Renal cortex interstitium (tissue), 11 donors: Measurements from ENCODE around the gene RFXANK. TPM values are rescaled to one million over a fixed set of nuclear protein-coding genes. Genes with fewer than 3 reads are reported as not detected.
A peak's percentile ranks its signal among the peaks of the same experiment; 100 is the strongest.
"Not testable (repeated sequence)": the region's sequence is repeated elsewhere in the genome, so short reads cannot be mapped to it uniquely, and the experiment has no call there.

Source experiments
- DNase-seq, 11 donors: peaks; one replicate each; pipeline ENCODE4 v3.0.0-alpha.2; 2013; ENCODE audit warnings: low read depth in 9 of 11, low spot score in 4 of 11; ENCODE audit errors: extremely low read depth in 1 of 11
- polyA plus RNA-seq, 3 donors: library from polyadenylated mRNA; unstranded; fragments of 120-200 nt; gene quantifications; one replicate each; pipeline ENCODE4 v1.2.1, GENCODE V29; 2013; ENCODE audit not compliant: insufficient read length in 3 of 3

The RFXANK gene
- polyA plus RNA-seq, 3 donors = 59.5 to 85.3 (median 74.6) TPM

DNA sequence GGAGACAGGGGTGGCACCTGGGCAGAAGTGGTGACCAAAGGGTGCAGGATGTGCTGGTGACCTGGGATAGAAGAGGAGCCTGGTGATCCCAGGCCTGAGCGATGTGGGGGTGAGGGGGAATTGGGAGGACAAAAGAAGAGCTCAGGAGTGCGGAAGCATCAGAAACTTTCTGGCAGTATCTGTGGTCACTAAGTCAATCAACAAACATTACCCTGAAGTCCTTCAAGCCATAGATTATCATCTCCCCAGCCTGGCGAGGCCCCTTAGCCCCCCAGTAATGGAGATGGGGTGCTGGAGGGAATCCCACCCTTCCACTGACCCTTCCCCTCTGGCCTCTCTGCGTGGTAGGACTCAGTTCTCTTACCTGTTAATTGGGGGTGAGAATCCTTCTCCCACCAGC is 32.5 kb upstream of the RFXANK start:
- DNase-seq = no peak

GRCh38 chr19:19160461-19161035 is 31.5 kb upstream of the RFXANK start:
- no peak for DNase-seq

GRCh38 chr19:19162495-19162894 is 29.6 kb upstream of the RFXANK start:
- no peak for DNase-seq

DNA sequence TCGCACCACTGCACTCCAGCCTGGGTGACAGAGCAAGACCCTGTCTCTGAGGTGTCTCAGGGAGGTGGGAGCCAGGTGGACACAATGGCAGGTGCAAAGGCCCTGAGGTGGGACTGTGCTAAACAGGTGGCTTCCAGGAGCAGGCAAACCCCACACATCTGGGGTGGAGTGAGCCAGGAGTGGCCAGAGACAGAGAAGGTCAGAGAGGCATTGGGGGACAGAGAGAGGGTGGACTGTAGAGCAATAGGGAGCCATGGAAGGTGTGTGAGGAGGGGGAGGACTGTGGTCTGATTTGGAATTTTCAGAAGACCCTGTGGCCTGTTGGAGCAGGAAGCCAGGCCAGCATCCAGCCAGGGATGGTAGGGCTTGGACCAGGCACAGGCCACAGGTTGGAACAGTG is 26.7 kb upstream of the RFXANK start:
- DNase-seq = no peak

GRCh38 chr19:19167612-19168011 is 24.4 kb upstream of the RFXANK start:
- DNase-seq = no peak

DNA sequence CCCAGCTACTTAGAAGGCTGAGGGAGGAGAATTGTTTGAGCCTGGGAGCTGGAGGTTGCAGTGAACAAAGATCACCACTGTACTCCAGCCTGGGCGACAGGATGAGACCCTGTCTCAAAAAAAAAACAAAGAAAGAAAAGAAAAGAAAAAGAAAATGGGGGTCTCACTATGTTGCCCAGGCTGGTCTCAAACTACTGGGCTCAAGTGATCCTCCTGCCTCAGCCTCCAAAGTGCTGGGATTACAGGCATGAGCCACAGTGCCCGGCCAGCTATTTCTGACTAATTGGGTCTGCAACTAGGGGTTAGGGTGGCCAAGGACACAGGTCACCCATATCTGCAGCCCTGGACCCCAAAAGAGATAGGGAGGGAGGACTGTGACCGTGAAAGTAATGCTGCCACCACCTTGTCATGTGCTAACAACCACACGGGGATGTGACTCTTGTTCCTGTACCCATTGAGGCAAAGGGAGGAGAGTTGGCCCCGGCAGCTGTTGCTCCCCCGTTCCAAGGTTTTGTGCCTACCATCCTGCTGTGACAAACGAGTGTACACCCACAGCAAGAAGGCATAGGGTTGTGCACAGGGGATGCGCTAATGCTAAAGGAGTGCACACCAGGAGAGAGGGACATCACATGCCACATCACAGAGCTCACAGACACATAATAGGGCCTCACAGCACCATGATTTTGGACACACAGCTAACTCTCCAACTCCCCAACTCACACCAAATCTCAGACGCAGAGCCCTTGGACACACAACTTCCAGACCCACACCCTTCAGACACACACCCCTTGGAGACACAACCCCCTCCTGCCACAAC is 22.6 kb upstream of the RFXANK start:
- DNase-seq = no peak

GRCh38 chr19:19170053-19170872 is 21.8 kb upstream of the RFXANK start, which contains the start of gene MEF2B:
Gene MEF2B (minus strand): TSS chr19:19170263. CDS start chr19:19150735, 19,528 bp downstream.
- peak in 8 of 11 donors; percentile 39 to 70 (median 52) for DNase-seq

DNA sequence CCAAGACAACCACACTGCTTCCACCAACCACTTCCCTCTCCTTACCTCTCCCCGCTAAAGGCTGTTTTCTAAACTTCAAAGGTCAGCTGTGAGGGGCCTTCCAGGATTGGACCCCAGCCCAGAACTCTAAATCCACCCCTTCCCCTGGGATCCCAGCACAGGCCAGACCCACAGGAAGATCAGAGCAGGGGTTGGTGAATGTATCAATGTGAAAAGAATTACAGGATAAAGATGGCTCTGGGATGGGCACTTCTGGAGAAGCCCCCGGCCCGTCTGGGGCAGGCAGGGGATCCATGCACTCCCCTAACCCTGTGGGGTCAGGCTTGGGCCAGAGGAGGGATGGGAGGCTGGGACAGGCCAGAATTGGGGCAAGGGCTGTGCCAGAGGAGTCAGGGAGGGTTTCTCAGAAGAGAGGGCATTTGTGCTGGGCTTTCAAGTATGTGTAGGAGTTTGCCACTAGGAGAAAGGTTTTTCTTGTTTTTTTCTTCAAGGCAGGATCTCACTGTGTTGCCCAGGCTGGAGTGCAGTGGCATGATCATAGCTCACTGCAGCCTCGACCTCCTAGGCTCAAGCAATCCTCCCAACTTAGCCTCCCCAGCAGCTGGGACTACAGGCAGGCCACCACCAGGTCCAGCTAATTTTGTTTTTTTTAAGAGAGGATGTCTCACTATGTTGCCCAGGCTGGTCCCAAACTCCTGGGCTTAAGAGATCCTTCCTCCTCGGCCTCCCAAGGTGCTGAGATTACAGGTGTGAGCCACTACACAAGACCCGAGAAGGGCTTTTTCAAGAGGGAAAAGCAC is 21.0 kb upstream of the RFXANK start:
- no peak for DNase-seq

DNA sequence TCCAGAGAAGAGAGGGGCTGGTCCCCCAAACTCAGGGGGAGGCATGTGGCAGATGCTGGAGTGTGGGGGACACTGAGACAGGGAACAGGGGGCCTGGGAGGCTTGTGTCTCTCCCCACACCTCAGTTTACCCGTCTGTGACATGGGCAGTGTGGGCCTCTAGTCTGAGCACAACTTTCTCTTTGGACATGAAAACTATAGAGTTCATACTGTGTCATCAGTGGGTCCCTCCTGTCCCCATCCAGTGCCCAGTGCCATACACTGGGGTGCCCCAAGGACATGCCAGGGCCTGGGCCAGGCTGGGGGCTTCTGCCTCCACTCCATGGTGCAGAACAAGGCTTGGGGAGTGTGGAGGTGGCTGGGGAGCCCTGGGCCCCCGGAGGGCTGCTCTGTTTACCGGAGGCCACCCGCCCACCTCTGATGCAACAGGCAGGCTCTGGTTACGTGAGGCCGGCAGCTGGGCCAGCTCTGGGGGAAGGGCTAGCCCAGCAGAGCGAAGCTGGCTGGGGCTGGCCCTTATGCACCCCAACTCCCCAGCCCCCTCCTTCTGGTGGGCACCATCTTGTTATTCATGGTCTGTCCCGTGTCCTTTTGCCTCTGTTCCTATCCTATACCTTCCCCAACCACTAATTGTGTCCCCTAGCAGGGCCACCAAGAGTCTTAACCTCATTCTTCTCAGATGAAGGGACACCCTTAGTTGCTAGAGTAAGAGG is 20.1 kb upstream of the RFXANK start:
- DNase-seq = no peak

DNA sequence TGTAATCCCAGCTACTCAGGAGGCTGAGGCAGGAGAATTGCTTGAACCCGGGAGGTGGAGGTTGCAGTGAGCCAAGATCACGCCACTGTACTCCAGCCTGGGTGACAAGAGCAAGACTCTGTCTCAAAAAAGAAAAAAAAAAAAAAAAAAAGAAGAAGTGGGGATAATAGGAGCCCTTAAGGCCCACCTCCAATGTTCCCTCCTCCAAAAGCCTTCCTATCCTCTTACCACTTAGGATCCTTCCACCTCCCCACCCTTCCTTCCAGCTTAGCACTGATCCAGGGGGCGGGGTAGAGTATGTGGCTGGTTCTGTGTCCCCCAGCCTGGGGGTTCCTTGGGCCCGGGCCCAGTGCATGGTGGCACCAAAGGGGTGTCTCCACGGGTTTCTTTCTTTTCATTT is 18.8 kb upstream of the RFXANK start:
- DNase-seq = not testable (repeated sequence)

- DNase-seq = no peak
Measured at GRCh38 chr19:19176950-19177349, 15.1 kb upstream of the RFXANK start.

DNA sequence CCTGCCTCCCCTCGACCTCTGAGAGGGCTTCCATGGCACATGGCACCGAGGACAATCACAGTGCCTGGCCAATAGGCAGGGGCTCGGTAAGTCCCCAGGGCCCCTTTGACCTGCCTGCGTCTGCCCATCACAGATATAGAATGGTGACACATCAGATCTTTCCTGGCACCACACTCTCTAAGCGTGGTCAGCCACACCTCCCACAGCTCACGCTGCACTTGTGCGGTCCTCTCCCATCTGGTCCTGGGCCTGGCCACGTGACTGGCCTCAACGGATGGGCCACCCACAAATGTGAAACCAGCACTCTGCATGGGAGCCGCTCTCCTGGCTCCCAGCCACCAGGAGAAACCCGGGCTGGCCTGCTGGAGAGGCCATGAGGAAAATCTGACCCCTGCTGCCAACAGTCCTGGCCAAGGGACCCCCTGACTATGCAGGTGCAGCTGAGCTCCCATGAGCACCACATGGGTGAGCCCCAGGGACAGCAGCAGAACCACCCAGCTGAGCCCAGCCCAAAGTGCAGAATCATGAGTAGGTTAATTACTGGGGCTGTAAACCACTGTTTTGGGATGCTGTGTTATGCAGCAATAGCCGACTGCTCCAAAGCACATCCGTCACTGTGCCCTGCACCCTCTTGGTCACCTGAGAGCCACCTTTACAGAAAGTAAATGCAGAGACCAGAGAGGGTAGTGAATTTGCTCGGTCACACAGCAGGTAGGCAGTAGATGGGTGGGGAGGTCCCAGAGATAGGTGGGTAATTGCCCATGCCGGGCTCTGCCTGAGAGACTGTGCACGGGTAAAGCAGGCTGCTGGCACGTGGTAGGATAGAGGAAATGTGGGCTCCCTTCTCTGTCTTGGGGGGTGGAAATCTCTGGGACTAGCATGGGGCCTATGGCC is 12.3 kb upstream of the RFXANK start:
- DNase-seq = no peak

DNA sequence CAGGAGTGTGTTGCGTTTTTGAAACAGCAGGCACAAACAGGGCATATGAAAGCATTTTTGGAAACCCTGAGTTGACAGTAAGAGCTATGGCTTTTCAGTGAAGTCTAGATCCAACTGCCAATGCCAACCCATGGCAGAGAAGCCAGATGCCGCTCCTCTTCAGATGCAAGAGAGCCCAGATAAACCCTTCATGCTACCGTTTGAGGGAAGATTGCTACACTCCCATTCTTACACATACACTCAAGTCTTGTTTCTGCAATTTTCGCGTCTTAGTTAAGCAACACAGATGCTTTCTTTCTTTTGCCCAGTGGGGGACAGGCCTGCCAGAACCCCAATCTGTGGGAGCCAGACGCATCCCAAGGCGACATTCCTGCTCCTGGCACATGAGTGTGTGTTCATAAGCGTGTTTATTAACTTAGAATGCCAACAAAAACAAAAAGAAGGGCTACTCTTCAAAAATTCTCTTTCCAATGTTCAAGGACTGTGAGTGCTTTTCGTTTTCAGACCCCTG is 10.5 kb upstream of the RFXANK start:
- DNase-seq = no peak

DNA sequence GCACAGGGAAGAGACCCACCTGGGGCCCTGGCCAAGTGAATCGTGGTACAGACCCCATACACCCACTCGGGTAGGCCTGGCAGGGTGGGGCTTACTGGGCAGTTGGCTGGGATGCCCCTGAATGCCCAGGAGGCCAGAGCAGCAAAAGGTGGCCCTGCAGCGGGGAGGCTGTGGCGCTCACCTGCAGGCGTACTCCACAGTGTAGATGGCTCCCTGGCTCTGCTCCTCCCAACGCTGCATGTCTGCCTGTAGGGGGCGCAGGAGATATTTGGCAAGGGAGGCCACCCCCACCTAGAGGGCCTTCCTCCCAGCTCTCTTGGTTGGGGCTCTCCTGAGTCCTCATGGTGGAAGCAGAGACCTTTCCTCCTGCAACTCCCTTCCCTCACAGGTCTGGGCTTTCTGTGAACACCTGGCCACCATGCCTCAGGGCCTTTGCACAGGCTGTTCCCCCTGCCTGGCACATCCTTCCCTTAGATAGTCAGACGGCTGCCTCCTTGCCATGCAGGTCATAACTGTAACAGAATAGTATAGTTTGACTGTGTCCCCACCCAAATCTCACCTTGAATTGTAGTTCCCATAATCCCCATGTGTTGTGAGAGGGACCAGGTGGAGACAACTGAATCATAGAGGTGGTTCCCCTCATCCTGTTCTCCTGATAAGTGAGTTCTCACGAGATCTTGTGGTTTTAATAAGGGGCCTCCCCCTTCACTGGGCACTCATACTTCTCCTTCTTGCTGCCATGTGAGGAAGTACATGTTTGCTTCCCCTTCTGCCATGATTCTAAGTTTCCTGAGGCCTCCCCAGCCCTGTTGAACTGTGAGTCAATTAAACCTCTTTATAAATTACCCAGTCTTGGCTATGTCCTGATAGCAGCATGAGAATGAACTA is 6.0 kb upstream of the RFXANK start:
- DNase-seq = no peak

- no peak for DNase-seq
Measured at GRCh38 chr19:19186742-19187141, 5.3 kb upstream of the RFXANK start.

- DNase-seq = no peak
Measured at GRCh38 chr19:19191768-19192077, 335 bp upstream of the RFXANK start.
